ENCODE data around the gene NRP2.

GRCh38 chr2:205768341-205768740 lies 86.0 kb downstream of the NRP2 start:
- TF ChIP-seq EZH2 (IDR thresholded peaks at IDR 0.05; ENCODE audit: insufficient read depth, low read length) = no peak
- TF ChIP-seq CTCF (IDR thresholded peaks at IDR 0.05; ENCODE audit: insufficient read depth, low read depth, low read length) = no peak

Data from astrocyte (in vitro differentiated cells and primary cell).